NCI-H82 treated with DMSO at 0.1 percent for 48 hours (cell line): ENCODE measurements around the gene DIMT1.
A peak's percentile ranks its signal among the peaks of the same experiment; 100 is the strongest.

Experiments
- DNase-seq: peaks from one replicate; lab custom pipeline; 2025; ENCODE audit not compliant: unreplicated experiment; lab: John Stamatoyannopoulos, UW

The DIMT1 gene

DNA sequence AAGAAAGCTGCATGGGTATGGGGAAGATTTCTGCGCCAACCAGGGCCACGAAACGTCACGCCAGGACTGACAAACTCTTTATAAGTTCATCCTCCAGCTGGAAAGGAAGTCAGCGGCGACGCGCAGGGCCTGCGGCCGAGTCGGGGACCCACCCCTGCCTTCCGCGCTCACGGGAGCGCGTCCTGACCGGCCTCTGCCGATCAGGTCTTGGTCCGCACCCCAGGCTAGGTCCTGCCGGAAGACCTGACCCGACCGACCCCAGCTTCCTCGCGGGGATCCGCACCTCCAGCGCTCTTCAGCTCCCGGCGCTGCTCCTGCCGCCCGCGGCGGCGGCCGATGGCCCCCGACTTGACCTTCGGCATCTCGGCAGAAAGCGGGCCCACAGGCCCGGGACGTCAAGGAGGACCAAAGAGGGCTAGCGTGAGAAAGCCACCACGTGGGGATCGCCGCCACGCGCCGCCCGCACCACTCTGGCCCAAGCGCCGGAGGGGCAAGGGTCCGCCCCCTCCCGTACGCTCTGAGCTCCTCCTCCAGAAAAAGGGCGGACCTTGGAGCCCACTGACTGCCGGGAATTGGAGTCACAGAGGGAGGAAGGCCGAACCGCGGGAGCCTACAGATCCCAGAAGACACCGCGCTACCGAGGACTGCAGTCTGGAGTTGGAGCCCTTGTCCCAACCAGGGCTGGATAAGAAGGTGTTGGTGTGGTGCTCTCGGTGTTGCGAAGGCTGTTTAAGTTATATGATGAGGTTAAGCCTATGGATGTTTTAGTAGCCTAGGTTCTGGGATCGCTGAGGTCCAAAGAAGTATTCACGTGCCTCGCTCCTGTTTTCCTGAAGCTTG is at the start of gene DIMT1:
TSS of gene DIMT1 (minus strand) at position 495 of the 840 bp plus-strand sequence. CDS start at position 362, 133 bp downstream.
- DNase-seq, result peak; percentile 94

DNA sequence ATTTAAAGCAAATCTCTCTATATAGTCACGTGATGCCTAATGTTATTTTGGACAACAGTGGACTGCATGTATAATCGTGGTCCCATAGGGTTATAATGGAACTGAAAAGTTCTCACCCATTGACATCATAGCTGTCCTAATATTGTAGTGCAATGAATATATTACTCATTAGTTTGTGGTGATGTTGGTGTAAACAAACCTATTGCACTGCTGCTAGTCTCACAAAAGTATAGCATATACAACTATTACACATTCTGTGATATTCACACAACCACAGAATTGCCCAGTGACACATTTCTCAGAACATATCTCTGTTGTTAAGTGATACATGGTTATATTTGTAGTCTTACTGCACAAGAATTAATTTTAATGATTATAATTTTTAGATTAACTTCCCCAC is 46.6 kb upstream of the DIMT1 start:
- no peak for DNase-seq

GRCh38 chr5:62448528-62448927 is 44.8 kb upstream of the DIMT1 start:
- DNase-seq, result no peak

- DNase-seq, result no peak
Measured at GRCh38 chr5:62432621-62433064, 28.9 kb upstream of the DIMT1 start.

DNA sequence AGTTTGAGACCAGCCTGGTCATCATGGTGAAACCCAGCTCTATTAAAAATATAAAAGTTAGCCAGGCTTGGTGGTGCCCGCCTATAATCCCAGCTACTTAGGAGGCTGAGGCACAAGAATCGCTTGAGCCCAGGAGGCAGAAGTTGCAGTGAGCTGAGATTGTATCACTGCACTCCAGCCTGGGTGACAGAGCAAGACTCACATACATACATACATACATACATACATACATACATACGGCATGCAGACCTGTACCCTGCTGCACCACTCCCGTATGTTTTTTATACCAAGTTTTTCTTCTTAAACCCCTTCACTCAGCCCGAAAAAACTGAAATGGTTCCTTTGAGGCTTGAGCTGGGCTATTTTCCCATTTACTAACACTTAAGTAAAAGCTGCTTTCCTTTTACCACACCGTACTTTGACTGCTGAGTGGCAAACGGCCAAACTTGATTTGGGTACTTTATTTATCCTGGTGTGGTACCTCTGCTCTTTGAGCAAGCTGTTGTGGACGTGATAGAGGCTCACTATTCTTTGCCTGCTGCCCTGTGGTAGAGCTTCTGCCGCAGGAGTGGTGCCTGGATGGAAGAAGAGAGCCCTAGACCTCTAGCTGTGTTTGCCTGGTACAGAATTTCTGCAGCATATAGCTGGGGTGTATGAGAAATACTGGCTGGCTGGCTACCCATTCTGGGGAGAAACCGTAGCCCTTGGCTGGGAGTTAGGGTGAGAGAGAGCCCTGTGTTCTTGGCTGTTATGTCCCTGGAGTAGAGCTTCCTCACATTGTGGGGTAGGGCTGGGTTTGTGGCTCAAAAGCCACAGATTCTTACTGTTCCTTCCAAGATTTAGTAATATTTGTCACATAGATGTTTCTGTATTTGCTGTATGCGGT is 28.3 kb upstream of the DIMT1 start:
- DNase-seq, result no peak

DNA sequence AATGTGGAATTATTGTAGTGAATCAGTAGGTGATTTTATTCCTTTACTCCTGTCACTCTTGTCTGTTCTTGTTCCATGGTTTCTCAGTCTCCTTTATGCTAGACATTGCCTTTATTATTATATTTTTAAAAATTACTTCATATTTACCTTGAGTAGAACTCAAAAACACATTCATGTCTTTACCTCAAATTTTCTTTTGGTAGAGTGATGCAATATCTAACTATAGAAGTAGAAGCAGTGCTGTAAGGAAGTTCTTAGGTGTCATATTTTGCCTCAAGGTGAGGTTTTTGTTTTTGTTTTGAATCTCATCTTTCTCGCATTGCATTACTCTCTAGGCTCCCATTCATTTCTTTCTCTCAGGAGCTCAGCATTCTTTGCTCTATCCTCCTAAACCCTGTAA is 21.1 kb upstream of the DIMT1 start:
- no peak for DNase-seq

DNA sequence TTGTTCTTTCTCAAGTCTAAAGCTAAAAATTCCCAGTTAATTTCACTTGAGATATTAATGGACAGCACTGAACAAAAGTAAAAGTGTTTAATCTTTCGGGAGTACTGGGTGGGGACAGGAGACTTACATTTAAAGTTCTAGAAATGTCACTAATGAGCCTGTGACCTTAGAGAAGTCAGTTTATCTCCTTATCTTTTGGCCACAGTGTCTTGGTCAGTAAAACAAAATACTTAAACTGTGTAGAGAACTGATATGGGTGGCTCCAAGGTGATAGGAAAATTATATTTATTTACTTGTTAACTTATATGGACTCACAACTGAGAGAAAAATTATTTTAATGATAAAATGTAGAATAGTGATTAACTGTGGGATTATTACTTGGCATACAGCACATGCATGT is 17.7 kb upstream of the DIMT1 start:
- no peak for DNase-seq

DNA sequence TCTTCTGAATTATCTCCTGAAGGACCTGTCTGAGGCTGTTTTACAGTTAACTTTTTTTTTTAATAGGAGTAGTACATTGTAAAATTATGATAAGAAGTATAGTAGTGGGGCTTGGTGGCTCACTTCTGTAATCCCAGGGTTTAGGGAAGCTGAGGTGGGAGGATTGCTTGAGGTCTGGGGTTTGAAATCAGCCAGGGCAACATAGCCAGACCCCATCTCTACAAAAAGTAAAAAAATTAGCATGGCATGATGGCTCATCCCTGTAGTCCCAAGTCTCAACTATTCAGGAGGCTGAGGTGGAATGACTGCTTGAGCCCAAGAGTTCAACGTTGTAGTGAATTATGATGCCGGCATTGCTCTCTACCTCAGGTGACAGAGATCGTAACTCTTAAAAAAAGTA is 15.9 kb upstream of the DIMT1 start:
- no peak for DNase-seq

- DNase-seq, result no peak
Measured at GRCh38 chr5:62418462-62419076, 14.9 kb upstream of the DIMT1 start.

GRCh38 chr5:62413711-62414110 is 10.0 kb upstream of the DIMT1 start:
- no peak for DNase-seq

DNA sequence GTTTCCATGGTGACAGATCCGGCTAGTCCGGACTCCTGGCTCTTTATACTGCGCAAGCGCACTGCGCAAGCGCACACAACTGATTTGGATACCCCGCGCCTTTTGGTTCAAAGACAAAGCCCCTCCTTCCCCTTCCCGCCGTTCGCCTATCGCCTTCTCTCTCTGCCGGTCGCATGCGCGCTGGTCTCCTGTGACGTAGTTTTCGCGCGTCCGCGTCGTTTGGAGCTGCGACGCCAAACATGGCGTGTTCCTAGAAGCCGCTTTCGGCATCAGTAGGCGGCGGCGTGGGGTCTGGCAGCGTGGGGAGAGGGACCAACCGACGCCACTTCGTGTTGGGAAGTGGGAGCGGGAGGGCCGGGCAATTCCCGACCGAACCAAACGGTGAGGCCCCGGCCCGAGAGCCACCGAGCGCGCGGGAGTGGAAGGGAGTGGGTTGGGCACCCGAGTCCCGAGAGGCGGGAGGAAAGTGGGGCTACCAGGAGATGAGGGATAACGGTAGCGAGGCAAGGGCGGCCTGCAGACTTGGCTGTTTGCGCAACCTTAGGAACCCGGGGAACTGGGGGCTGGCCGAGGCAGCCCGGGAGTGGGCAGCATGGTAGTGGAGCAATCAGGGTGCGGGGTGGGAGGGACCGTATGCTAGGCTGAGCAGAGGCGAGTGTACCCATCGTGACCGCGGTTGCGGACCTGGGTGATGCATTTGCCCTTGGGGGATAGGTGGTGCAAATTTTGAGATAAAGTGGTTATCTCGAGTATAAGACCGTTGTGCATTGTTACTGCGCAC is 9.0 kb upstream of the DIMT1 start, which contains the start of gene IPO11:
TSS of gene IPO11 (plus strand) at position 215 of the 781 bp plus-strand sequence. CDS start 24,517 bp downstream, outside the sequence.
- peak; percentile 93 for DNase-seq

- no peak for DNase-seq
Measured at GRCh38 chr5:62395210-62395950, 8.3 kb downstream of the DIMT1 start.

DNA sequence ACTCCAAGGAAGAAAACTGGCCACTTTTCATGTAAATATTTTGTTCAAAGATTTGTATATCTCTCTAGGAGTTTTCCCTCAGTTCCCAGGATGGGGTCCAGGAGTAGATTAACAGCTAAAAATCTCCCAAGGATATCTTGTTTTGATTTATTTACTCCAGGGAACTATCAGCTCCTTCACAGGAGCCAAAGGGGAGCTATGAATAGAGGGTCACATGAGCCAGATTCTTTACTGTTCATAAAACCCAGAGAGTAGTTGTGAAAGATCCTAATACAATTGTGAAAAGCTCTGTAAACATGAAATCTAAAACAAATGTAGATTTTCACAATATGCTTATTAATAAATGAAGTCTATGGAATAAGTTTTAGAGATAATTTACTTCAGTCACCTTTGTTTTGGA is 16.9 kb downstream of the DIMT1 start:
- DNase-seq, result no peak

DNA sequence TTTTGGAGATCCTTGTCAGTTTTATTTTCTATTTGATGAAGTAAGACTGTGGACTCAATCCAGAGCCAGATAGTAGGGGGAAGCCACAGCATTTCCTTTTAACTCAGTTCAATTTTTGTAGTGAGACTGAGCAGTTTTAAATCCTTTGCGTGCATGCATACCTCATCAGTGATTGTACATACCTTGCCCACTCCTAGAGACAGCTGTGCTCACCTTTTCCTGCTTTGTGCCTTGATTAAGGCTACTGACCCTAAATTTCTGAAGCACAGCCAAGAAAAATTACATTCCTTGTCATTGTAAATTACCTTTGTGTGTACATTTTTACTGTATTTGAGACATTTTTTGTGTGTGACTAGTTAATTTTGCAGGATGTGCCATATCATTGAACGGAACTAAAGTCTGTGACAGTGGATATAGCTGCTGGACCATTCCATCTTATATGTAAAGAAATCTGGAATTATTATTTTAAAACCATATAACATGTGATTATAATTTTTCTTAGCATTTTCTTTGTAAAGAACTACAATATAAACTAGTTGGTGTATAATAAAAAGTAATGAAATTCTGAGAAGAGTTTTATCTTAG is 17.8 kb downstream of the DIMT1 start:
- no peak for DNase-seq

DNA sequence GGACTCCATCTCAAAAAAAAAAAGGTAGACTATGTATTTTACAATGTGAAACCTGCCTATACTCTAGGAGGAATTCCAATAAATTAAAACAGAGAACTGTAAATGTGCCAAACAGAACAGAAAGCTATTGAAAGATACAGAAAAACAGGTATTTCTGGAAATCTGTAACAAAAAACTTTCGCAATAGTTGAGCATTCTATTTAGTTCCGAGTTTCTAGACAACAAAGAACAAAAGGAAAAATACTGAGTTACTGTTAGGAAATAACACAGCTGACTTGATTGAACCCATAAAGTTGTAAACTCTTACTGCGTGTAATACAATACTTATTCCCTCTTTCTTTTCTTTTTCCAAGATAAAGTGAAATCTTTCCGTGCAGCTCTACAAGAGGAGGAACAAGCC is 18.6 kb downstream of the DIMT1 start:
- no peak for DNase-seq

DNA sequence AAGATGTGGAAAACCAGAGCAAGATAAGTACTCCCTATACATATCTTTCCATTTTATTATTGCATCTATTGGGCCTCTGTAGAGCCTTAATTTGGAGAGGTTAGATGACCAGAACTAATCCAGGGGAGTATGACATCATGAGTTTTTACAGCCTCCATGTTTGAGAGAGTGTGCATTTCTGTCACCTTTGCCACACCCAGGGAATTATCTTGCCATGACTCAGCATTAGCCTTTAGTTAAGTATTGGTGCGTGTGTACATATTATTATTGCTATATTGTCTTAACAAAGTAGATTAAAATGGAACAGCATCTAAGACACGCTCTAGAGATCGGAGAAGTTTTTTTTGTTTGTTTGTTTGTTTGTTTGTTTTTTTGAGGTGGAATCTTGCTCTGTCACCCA is 27.6 kb downstream of the DIMT1 start:
- no peak for DNase-seq

- no peak for DNase-seq
Measured at GRCh38 chr5:62375627-62376026, 28.1 kb downstream of the DIMT1 start.

- no peak for DNase-seq
Measured at GRCh38 chr5:62374090-62374489, 29.6 kb downstream of the DIMT1 start.

- no peak for DNase-seq
Measured at GRCh38 chr5:62373382-62373781, 30.3 kb downstream of the DIMT1 start.

- no peak for DNase-seq
Measured at GRCh38 chr5:62372600-62372999, 31.1 kb downstream of the DIMT1 start.
